ENCODE measurements around the gene TCERG1L. TPM values are rescaled to one million over a fixed set of nuclear protein-coding genes. Genes with fewer than 3 reads are reported as not detected.

The TCERG1L gene
- total RNA-seq, 1 donor from 2014 or later: 0.46 TPM

- no peak for TF ChIP-seq CTCF (IDR thresholded peaks at IDR 0.05; ENCODE audit: insufficient read depth, low read length, poor library complexity, severe bottlenecking)
- Histone ChIP-seq H3K27me3 (ENCODE audit: control insufficient read depth, insufficient read depth, low read length) (no peaks in the 10 kb centered on the region), H3K4me3 (ENCODE audit: low read depth, low read length) (no peak overlapping the region), H3K36me3 (ENCODE audit: control insufficient read depth, insufficient read depth, low read length) (no peaks in the 10 kb centered on the region)
- no peak for DNase-seq (ENCODE audit: low read depth)
These were observed 66.0 kb downstream of the TCERG1L start for GRCh38 chr10:131245475-131246059.

GRCh38 chr10:131244836-131245235, 66.7 kb downstream of the TCERG1L start:
- TF ChIP-seq CTCF (IDR thresholded peaks at IDR 0.05; ENCODE audit: insufficient read depth, low read length, poor library complexity, severe bottlenecking): no peak
- Histone ChIP-seq H3K27me3 (ENCODE audit: control insufficient read depth, insufficient read depth, low read length) (no peaks in the 10 kb centered on the region), H3K36me3 (ENCODE audit: control insufficient read depth, insufficient read depth, low read length) (no peaks in the 10 kb centered on the region), H3K4me3 (ENCODE audit: low read depth, low read length) (no peak overlapping the region)
- no peak for DNase-seq (ENCODE audit: low read depth)

- TF ChIP-seq CTCF (IDR thresholded peaks at IDR 0.05; ENCODE audit: insufficient read depth, low read length, poor library complexity, severe bottlenecking): no peak
- Histone ChIP-seq H3K27me3 (ENCODE audit: control insufficient read depth, insufficient read depth, low read length) (no peaks in the 10 kb centered on the region), H3K36me3 (ENCODE audit: control insufficient read depth, insufficient read depth, low read length) (no peaks in the 10 kb centered on the region), H3K4me3 (ENCODE audit: low read depth, low read length) (no peak overlapping the region)
- no peak for DNase-seq (ENCODE audit: low read depth)
These were observed 68.4 kb downstream of the TCERG1L start for GRCh38 chr10:131243076-131243475.

- Histone ChIP-seq H3K4me3 (ENCODE audit: low read depth, low read length) (no peak overlapping the region), H3K36me3 (ENCODE audit: control insufficient read depth, insufficient read depth, low read length) (no peaks in the 10 kb centered on the region), H3K27me3 (ENCODE audit: control insufficient read depth, insufficient read depth, low read length) (no peaks in the 10 kb centered on the region)
- peak; percentile 41 for TF ChIP-seq CTCF (IDR thresholded peaks at IDR 0.05; ENCODE audit: insufficient read depth, low read length, poor library complexity, severe bottlenecking)
- no peak for DNase-seq (ENCODE audit: low read depth)
These were observed 69.5 kb downstream of the TCERG1L start for GRCh38 chr10:131242007-131242406.

- no peaks in the 10 kb centered on the region for H3K27me3 ChIP-seq (ENCODE audit: control insufficient read depth, insufficient read depth, low read length)
- no peaks in the 10 kb centered on the region for H3K36me3 ChIP-seq (ENCODE audit: control insufficient read depth, insufficient read depth, low read length)
- no peak for DNase-seq (ENCODE audit: low read depth)
- H3K4me3 ChIP-seq (ENCODE audit: low read depth, low read length): no peak overlapping the region
- TF ChIP-seq CTCF (IDR thresholded peaks at IDR 0.05; ENCODE audit: insufficient read depth, low read length, poor library complexity, severe bottlenecking): no peak
These were observed 70.8 kb downstream of the TCERG1L start for GRCh38 chr10:131240691-131241090.

GRCh38 chr10:131239926-131240325, 71.6 kb downstream of the TCERG1L start:
- no peaks in the 10 kb centered on the region for H3K36me3 ChIP-seq (ENCODE audit: control insufficient read depth, insufficient read depth, low read length)
- no peak overlapping the region for H3K4me3 ChIP-seq (ENCODE audit: low read depth, low read length)
- TF ChIP-seq CTCF (IDR thresholded peaks at IDR 0.05; ENCODE audit: insufficient read depth, low read length, poor library complexity, severe bottlenecking): no peak
- H3K27me3 ChIP-seq (ENCODE audit: control insufficient read depth, insufficient read depth, low read length): no peaks in the 10 kb centered on the region
- DNase-seq (ENCODE audit: low read depth): no peak

Data from kidney epithelial cell (primary cell).